GM21723 (cell line): ENCODE data around the gene NFATC1.
"Not testable (repeated sequence)": the region's sequence is repeated elsewhere in the genome, so short reads cannot be mapped to it uniquely, and the experiment has no call there.

Experiments
- ATAC-seq: cut with Tn5 transposase; IDR thresholded peaks from one replicate; pipeline ENCODE4 v1.9.1; 2021; ENCODE audit warnings: mild to moderate bottlenecking, moderate library complexity; ENCODE audit not compliant: unreplicated experiment

NFATC1 gene

GRCh38 chr18:79502782-79503181, 107.1 kb downstream of the NFATC1 start:
- ATAC-seq, result no peak

- ATAC-seq, result no peak
Observed at GRCh38 chr18:79503406-79503805, 107.7 kb downstream of the NFATC1 start.

- no peak for ATAC-seq
Observed at GRCh38 chr18:79504034-79504433, 108.3 kb downstream of the NFATC1 start.

DNA sequence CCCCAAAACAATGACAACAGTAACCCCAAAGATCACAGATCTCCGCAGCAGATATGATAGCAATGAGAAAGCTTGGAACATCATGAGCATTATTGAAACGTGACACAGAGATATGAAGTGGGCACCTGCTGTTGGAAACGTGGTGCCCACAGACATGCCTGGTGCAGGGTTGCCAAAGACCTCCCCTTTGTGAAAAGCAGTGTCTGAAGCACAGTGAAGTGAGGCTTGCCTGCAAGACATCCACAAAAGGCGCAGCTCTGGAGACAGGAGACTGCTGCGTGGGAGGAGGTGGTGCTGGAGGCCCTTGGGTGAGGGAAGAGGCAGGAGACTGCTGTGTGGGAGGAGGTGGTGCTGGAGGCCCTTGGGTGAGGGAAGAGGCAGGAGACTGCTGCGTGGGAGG, 108.8 kb downstream of the NFATC1 start:
- ATAC-seq, result not testable (repeated sequence)

DNA sequence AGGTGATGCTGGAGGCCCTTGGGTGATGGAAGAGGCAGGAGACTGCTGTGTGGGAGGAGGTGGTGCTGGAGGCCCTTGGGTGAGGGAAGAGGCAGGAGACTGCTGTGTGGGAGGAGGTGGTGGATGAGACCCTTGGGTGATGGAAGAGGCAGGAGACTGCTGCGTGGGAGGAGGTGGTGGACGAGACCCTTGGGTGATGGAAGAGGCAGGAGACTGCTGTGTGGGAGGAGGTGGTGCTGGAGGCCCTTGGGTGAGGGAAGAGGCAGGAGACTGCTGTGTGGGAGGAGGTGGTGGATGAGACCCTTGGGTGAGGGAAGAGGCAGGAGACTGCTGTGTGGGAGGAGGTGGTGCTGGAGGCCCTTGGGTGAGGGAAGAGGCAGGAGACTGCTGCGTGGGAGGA, 109.7 kb downstream of the NFATC1 start:
- ATAC-seq, result not testable (repeated sequence)

- peak; percentile 40 for ATAC-seq
Observed at GRCh38 chr18:79506191-79507075, 110.7 kb downstream of the NFATC1 start.

DNA sequence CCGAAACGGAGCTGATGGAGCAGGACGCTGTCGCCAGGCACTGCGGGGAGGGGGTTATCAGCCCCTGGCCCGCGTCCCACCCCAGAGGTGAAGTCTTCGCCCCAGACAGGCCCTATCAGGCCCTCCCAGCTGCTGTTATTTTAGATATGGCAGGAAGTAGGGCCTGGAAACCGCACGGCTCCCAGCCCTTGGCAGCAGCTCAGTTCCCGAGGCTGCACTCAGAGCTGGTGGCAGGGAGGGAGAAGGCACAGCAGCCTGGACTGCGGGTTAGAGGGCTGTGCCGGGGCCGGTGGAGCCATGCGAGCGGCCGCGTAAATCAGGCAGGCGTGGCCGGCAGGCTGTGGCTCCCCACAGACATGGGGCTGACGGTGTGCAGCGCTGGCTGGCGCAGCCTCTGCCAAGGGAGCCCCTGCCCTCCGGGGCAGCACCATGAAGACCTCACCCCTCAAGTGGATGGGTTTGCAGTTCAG, 111.4 kb downstream of the NFATC1 start:
- peak; percentile 29 for ATAC-seq

DNA sequence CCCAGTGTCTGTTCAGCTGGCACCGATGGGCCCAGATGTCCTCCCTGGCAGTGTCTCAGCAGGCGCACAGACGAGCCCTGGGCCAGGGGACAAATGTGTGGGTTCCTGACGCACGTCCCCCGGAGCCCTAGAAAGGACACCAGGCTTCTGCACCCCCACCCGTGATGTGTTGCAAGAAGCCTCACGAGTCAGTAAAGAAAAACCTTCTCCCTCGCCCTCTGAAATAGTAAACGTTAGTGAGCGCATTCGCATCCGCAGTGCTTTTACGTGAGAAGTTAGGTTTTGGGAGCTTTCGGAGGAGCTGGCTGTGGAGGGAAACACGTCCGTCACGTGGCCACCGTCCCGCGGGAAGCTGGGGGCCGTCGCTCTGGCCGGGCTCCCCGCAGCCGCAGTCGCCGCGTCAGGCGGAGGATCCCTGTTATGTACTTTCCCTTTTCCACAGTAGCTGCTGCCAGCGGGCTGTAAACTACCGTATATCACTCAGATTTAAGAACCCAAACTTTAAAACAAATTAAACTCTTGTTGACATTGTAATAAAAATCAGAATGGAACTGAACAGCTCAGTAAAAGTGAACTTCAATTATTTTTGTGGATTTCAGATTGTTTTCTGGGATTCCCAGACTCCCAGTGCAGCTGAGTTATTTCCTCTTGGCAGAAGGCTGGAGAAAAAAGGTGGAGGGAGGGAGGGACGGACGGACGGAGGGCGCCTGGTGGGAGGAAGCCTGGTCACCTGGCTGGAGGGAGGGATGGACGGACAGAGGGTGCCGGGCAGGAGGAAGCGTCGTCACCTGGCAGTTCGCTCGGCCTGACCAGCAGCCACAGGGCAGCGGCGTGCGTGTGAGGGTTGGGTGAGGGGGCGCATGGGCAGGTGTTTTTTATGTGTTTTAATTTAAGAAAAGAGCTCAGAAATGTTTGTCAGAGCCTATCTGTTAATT, 112.1 kb downstream of the NFATC1 start:
- ATAC-seq, result peak; percentile 16

DNA sequence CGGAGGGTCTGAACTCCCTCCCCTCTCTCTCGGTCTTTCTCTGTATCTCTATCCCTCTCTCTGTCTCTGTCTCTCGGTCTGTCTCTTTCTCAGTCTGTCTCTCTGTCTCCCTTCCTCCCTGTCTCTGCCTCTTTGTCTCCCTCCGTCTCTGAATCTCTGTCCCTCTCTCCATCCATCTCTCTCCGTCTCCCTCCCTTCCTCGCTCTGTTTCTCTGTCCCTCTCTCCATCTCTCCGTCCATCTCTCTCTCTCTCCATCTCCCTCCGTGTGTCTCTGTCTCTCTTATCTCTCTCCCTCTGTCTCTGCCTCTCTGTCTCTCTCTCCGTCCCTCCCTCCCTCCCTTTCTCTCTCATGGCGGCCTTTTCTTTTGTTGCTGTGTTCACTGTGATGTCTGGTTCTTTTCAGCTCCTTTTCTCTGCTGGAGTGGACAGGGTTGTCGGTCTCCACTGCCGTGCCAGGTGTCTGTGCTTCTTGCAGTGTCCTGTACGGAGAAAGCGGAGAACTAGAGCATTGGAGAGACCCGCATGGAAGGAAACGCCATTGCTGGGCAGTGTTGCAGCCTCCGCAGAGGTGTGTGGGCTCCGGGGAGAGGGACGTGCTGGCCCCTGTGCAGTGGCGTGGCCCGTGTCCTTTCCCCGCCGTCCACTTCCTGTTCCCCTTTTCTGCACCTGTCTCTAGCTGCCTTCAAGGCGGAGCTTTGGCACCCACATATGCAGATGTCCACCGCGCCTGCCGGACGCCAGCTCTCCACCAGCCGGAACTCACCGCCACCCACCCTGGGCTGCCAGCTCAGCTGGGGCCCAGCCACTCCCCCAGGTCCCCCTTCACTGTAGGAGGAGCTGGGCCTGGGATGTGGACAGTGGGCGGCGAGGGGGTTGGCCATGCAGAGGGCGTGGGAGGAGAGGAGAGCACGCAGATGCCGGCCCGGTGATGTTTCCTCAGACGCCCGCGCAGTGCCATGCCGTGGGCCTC, 113.1 kb downstream of the NFATC1 start:
- ATAC-seq, result peak; percentile 57

DNA sequence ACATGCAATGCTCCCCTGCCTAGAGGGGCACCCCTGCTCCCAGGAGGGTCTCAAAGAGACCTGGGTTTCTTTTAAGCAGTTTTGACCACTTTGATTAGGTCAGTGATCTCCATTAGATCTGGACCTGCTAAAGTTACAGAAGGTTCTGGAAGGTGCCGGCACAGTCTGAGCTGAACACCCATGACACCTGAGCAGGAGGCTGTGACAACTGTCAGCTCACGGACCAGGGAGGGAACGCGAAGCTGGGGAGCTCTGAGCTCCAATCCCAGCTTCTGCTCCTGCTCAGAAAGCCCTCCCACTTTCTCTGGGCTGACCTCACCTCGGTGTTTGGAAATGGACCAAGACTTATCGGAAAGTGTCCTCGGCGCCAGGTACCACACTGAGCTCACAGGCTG, 113.8 kb downstream of the NFATC1 start:
- no peak for ATAC-seq

- no peak for ATAC-seq
Observed at GRCh38 chr18:79510046-79510685, 114.4 kb downstream of the NFATC1 start.

DNA sequence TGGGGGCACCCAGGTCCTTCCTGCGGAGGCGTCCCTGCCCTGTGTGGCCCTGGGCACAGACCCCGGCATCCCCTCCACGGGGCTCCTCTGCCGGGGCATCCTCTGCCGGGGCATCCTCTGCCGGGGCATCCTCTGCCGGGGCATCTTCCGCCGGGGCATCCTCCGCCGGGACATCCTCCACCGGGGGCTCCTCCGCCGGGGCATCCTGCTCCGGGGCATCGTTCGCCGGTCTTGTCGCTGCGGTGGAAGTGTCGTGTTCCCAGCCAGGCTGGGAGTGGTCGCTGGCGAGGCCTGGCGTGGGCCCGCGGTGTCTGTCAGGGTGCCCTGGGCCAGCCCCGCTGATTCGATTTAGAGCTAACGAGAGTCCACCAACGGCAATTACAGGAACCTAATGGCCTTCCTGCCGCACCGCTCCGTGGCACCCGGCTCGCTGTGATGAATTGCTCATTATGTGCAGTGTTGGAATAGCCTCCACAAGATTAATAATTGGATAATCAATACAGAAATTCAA, 115.1 kb downstream of the NFATC1 start:
- no peak for ATAC-seq

- ATAC-seq, result no peak
Observed at GRCh38 chr18:79511271-79511670, 115.5 kb downstream of the NFATC1 start.

DNA sequence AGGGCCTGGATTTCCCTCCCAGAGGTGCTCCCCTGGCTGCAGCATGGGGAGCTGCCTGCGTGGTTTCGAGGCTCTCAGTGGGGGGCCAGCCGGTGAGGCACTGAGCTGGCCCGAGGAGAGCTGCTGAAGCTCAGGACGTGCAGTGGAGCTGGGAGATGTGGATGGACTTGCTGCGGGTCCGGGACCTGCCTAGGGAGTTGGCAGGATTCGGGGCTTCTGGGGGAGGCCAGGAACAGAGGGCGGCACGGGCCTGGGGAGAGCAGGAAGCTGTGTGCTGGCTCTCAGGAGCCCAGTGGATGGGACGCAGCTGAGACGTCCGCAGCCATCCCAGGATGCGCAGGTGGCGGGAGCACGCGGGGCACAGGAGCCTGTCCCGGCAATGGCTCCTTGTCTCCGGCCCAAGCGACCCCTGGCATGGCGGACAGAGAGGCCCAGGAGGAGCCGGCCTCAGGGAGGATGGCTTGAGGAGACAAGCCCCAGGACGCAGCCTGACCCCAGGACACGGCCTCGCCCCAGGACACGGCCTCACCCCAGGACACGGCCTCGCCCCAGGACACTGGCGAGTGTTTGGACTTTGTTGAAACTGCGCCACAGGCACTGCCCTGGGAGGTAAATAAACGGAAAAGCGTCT, 116.1 kb downstream of the NFATC1 start:
- no peak for ATAC-seq

DNA sequence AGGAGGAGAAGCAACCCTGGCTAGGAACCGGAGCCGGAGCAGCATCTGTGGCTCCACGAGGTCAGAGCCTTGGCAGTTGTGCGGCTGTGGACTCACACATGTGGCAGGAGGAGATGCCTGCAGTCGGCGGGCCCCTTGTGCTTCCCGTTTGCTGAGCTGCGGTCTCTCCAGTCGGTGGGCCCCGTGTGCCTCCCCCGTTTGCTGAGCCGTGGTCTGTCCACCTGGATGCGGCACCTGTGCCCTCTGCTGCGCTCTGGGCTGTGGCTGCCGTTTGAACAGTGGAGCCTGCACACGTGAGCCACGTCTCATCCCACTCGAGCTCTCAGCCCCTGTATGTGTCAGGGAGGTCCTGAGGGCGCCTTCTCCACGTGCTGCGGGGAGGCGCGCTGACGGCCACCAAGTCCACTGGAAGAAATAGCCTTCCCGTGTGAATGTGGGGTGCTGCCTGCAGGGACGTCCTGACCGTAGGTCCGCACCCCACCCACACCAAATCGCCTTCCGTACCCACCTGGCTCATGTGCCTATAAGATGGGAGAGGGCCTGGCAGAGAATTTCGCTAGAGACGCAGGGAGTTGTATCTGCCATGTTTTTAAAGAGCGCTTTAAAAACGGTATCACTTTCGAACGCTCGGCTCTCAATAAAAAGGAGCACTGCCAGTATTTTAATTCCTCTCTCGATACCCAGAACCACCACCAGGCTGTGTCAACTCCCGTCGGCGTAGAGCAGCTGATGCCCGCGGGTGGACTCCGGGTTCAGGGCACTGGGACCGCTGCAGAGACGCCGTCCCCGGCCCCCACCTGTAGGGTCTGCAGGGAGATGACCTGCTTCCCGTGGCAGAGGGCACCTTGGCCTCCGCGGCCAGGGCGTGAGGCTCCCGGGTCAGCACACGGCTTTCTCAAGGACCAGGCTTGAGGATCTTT, 117.0 kb downstream of the NFATC1 start:
- ATAC-seq, result no peak

DNA sequence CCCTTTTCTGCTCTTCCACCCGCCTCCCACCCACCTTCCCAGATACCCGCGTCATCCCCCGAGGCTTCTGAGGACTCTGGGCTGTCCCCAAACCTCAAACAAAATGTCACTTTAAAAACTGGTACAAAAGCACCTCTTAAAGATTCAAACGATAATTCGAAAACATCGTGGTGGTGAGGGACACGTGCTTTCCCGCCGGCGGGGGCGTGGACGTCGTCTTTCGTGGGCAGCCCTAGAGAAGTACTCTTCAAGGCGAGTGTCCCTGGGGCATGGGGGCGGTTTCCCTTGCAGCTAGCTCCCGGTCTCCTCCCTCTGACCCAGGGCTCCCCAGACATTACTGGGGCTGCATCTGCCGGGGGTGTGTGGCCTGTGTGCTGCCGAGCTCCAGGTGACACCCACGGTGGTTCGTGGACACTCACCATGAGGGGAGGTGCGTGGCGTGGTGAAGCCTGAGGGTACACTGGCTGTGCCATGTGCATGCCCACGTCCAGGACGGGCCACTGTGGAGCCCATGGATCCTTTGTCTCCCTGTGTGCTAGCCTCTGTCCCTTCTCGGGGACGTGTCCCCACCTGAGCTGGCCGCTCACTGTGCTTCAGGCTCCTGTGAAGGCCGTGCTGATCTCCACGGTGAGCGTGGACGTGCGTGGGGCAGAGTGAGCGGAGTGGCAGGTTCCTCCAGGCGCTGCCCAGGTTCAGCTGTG, 117.8 kb downstream of the NFATC1 start:
- ATAC-seq, result no peak

DNA sequence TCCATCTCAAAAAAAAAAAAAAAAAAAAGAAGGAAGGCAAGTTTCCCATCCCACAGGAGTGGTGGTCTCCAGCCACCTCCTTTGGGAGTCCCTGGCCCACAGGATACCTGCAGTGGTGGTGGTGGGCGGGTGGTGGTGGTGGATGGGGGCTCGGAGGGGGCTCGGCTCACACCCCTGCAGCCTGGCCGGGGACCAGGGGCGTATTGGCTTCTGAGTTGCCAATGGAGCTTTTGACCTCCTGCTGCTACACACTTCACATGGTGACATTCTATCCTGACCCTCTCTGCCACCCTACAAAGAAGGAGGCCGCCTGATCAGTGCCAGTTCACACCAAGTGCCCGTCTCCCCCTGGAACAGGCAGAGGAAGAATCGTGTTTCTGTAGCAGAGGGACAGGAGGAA, 119.6 kb downstream of the NFATC1 start:
- ATAC-seq, result no peak

DNA sequence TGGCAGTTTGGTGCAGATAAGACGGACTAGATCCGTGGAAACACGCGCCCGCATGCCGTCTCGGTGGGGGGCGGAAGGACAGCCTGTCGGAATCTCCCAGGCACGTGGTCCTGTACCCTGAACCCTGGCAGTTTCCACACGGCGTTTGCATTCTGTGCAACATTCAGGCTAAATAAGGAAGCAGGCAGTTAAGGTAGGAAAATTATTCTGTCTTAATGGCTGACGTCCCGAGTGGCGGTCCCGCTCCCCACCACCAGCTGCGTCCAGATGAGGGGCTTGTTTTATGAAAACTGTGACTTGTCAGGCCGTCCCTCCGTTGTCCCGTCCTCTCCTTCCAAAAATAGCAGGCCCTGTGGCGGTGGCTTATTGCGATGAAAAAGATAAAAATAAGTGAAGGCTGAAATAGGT, 120.2 kb downstream of the NFATC1 start:
- ATAC-seq, result no peak
